HG02870 (cell line): ENCODE measurements around the gene PLCB4.

Source experiments
- ATAC-seq: cut with Tn5 transposase; IDR thresholded peaks from one replicate; pipeline ENCODE4 v1.9.1; 2021; ENCODE audit warnings: mild to moderate bottlenecking, moderate library complexity; ENCODE audit not compliant: unreplicated experiment

PLCB4 gene

DNA sequence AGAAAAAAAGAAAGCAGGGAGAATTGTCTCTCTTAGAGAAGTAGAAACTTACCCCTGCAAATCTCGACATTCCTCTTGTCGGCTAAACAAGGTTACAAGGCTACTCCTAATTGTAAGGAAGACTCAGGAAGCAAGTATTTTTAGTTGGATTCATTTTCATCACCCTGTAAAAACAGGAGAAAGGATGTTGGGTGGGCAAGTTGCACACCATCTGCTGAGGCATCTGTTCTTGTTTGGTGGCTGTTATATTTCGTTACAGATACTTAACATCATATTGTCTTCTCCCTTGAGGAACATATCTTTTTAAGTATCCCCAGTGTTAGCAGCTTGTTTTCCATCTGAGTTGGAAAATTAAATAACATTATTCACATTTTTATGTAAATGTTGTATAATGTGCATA lies 187.5 kb downstream of the PLCB4 start:
- no peak for ATAC-seq

DNA sequence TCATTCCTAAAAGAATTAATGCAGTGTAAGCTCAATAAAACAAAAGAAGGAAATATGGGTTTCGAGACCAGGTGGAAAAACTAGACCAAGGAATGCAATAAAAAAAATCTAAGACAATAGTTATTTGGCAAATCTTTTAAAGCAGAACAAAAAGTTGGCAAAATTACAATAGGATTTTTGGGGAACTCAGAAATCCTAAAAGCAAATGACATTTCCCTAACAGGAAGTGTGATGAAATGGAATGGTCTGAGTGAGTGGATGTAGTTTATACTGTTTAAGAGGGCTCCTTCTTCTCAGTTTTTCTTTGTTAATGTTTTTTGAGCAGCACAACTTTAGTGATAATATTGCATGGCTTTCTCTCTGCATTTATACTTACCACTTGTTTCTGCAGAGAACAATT lies 190.0 kb downstream of the PLCB4 start:
- no peak for ATAC-seq

DNA sequence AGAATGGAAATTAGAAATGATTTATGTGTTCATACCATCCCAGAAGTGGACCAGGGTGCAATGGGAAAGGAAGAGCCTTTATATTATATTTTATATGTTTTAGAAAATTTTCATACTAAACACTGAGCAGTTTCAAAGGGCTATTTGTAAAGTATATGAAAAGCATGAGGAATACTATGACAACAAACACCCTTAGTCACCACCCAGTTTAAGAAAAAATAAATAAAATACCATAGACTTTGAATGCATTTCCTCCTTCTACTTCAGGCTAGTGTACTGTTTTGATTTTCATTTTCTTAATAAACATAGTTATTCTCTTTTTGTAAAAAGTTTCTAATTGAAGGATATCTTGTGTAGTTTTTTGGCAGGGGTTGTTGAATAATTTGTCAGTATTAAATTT lies 191.1 kb downstream of the PLCB4 start:
- ATAC-seq, result no peak

DNA sequence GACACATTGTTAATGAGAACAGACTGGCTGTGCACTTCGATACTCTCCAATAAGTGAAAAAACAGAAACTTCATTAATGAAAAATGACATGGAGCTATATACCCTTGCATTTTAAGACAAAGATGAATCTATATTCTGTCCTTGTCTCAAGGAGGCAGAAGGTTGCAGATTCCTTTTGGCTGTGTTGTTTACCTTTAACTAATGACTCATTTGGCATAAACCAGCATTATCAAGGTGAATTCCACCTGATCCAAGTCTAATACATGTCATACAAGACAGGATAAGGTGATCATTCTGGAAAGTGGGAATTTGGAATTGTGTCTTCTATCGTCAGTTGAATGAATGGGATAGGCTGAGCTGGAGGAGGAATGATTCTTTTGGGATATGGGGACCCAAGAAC lies 192.9 kb downstream of the PLCB4 start:
- ATAC-seq, result no peak

DNA sequence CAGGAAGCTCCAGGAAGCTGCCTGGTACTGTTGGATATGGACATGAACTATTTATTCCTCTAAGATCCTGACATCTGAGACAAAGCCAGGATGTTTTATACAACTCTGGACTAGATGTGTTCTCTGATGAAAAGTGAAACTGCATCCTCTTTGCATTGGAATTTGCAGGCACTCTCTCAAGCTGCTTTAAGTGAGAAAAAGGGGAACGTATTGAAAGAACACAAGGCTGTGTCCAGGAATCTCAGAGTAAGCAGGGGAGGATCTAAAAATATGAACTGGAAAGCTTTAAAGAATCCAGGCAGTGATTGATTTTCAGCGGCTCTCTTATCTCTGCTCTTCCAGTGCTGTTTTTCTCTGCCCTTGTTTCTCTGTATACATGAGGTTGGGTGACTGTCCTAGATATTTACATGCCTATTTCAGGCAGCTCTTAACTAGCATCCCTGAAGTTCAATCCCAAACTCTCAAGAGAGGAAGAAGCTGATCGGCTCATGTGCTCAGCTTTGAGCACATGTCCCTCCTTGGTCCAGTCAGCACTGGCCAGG lies 193.8 kb downstream of the PLCB4 start:
- no peak for ATAC-seq

DNA sequence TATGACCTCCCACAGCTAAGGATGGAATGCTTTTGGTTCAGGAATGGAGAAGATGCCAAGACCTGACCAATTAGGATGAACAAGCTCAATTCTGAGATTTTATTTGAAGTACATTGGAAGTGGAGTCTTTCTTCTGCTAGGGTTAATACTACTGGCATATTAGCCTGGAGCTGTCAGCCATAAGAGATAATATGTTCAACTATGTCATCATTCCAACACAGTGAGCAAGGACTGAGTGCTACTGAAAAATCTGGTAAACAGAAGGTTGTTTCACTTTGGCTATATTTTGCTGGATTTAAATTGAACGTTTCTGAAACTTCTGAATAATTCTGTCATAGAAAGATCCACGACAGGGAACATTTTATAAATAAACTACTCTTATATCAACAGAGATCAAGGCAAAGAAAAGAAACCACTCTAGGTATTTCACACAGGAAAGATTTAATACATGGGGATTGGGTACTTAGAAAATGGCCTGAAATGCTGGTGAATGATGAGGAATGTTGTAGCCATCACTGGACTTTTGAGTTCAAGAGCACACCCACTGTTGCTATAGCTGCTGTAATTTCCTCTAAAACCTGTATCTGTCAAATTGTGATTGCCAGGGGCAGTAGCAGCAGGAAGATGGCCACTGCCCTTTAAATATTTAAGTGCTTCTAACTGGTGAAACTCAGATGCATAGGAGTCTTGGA lies 200.5 kb downstream of the PLCB4 start:
- ATAC-seq, result no peak

DNA sequence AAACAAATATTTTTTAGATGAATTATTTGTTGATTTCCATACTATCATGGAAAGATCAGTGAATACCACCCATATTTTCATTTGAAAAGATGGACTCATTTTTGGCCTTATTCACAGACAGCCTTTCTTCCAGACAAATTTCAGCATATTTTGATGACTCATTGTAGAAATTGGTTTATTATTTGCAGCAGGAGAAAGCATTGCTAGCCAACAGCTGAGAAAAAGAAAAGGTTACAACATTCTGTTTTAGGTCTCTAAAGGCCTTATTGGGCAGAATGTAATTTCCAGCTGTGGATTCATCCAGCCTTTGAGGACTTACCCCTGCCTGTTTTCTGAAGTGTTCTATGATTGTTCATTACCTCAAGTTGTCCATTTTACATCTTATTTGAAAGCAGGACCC lies 201.9 kb downstream of the PLCB4 start:
- no peak for ATAC-seq

DNA sequence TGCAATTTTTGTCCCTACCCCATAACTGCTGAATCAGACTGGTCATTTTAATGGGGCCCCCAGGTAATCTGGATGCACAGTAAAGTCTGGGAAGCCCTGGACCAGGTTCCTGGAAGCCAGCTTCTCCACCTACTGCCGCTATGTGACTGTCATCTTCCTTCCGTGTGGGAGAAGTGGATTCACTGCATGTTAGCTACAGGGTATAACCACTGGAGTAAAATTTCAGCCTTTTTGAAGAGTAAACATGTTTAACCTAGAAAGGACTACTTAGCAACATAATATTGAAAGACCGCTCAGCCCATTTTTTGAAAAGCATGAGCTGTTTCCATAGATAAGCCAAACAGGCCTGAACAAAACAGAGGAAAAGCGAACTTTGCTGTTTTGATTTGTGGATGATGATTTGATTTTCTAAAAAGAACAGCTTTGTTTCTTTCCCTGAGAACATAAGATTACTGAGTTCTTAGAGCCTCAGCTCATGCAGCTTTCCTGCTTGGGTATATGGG lies 208.1 kb downstream of the PLCB4 start:
- ATAC-seq, result no peak

DNA sequence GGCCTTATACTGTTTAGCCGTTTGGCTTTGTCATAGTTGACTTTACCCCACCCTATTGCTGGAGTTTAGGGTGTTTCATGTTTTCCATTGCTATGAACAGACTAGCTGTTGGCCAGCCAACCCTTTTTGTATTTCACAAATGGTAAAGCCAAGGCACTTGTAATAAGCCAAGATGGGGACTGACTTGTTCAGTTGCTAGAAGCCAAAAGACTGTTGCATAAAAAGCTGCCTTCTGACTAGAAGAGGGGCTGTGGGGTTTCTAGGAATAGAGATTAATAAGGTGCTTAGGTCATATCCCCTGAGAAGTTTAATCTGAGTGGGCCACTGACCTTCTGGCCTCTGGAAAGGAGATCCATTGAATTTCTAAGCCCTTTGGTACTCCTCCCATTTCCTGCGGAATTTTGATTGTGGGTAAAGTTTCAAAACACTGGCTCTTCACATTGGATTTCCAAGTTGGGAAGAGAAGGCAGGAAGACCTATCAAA lies 211.1 kb downstream of the PLCB4 start:
- ATAC-seq, result no peak

DNA sequence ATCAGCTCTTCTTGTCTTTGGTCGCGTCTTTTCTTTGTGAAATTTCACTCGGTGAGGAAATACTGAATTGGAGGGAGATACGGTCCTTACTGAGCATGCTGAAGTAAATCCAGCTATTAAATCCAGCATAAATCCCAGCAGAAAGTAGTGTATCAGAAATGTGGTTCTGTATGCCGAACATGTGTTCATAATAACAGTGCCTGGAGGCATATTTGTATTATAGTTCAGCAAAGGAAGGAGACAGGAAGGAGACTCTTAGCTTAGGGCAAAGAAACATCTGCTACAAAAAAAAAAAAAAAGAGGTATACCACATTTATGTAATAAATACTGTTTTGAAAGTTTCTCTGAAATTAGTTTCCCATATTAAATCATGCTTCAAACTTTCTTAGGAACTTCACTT lies 211.8 kb downstream of the PLCB4 start:
- ATAC-seq, result no peak

DNA sequence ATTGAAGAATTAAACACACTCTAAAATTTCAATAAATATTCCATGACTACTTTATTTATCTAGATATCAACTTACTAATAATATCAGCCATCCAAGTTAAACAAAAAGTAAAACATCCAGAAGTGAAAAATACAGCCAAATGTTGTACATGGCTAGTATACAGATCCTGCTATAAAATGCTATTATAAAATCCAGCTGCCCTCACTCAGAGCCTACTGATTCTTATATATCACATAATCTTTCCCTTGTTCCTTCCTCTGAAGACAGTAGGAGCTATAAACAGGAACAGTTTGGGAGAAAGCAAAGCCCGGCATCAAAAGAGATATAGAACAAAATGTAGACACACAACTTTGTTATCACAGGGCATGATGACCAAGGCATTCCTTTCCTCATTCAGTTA lies 212.9 kb downstream of the PLCB4 start:
- ATAC-seq, result no peak

DNA sequence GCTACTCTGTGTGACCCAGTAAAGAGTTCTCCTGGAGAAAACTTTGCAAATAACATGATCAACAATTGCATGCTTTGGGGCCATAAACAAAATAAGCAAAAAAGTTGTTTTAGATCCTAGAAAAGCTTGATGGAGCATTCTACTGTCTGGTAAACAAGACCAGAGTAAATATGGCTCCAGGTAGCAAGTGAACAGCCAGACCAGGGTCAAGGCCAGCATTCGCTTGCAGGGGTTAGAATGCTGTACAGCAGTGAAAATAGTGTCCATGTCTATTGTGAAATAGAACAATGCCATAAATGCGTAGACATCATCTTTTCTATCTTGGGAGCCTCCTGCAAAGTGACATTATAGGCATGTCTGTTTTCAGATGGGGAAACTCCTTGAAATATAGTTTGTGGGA lies 216.7 kb downstream of the PLCB4 start:
- no peak for ATAC-seq

DNA sequence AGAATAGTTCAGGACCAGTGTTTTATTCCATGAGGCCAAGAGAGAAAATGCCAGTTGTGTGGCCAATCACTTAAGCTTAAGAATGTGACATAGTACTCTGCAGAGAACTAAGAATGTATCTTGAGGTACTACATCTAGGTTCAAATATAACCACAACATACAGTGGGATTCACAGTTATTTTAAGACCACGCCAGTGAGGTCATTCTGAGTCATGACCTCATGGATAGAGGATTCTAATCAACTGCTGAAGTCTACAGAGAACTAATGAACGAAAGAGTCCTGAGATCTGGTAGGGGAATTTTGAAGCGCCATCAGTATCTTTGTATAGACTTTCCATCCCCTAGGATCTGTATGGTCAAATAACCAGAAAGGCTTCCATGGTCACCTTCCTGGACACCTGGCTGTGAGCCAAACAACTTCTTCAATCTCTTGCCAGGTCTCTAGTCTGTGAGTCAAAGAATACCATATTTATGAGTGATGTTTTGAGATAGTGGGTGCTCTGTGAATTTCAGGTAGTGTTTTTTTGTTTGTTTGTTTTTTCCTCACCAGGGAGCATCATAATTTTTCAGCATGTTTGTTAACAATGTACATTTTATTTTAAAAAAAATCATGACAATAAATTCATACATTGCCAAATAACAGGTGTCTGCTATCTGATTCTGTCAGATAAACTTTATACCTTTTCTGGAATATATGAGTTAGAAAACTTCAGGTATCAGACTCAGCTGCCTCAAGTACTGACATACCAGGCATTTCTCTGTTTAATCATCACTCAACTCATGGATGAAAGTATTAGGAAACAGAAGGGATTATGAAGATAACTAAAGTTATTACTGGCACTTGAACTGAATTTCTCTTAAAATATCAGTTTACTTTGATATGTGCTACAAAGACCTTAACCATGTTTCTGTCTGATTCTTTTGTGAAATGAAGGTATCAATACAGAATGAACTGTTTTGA lies 217.9 kb downstream of the PLCB4 start:
- no peak for ATAC-seq

DNA sequence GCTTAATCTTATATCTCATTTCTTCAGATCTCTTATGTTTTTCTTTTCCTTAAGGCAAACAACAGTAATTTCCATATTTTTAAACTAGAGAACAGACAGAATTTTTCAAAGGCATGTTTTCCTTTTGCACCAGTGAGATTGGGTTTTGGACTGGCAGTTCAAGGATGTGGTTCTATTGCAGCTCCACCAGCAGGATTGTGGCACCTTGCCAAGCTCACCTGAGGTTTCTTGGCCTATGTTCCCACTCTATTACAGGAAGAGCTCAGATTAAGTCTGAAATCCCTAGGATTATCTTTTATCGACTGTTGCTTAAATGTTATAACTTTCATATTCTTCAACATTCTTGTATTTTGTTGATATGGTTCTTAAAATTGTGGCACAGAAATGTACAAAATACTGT lies 218.9 kb downstream of the PLCB4 start:
- ATAC-seq, result no peak

DNA sequence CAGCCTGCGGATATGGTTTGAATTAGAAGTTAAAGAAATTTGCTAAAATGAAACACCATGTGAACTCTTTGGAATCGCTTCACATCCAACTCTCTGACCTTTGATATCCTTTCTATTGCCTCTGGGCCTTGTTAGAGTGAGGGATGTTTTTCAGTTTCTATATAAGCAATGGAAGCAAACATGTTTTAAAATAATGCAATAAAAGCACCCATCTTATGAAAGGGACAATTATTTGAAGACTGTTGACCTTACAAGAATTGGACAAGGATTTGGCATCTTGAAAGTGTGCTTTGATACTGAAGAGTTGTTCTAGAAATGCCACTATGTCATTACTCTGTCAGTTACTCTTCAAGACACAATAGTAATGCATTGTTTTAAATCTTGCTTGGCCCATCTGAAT lies 221.4 kb downstream of the PLCB4 start:
- no peak for ATAC-seq

DNA sequence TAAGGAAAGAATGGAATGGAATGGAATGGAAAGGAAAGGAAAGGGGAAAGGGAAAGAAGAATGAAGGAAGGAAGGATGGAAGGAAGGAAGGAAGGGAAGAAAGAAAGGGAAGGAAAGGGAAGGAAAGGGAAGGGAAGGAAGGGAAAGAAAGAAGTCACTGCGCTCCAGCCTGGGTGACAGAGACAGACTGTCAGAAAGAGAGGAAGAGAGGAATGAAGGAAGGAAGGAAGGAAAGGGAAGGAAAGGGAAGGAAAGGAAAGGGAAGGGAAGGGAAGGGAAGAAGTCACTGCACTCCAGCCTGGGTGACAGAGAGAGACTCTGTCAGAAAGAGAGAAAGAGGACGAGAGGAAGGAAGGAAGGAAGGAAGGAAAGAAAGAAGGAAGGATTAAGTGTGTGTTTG lies 224.3 kb downstream of the PLCB4 start:
- ATAC-seq, result no peak

DNA sequence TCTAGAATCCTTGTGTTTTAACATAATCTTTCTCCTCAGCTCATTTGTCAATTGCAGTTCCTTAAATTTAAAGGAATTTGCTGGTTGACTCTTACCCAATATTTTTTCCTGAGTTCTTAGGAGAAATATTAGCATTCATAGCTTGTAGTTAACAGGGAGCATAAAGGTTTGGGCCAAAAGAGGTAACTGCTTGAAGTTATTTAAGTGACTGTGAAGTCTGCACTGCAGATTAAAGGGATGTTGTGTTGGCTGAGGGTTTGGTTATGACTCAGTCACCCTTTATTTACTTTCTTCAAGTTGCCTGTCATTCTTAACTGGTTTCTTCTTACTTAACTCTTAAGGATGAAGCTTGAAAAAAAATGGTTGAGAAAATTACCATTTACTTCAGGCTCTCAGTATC lies 225.2 kb downstream of the PLCB4 start:
- no peak for ATAC-seq

DNA sequence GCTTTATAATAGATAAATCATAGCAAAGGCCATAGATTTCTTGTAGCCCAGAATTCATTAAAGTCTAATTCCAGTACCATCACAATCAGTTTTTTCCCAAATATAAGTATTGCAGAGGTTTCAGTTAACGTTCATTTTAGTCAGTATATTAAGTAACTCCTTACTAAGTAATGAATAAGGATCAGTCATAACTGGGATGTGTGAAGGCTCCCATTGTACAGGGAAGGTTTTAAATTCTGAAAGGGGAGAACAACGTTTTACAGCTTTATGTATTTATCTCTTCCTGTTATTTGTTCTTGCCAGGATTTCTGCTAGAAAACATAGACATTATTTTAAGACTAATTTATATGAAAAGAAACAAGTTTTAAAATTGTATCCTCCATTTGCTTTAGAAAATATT lies 230.0 kb downstream of the PLCB4 start:
- ATAC-seq, result no peak

DNA sequence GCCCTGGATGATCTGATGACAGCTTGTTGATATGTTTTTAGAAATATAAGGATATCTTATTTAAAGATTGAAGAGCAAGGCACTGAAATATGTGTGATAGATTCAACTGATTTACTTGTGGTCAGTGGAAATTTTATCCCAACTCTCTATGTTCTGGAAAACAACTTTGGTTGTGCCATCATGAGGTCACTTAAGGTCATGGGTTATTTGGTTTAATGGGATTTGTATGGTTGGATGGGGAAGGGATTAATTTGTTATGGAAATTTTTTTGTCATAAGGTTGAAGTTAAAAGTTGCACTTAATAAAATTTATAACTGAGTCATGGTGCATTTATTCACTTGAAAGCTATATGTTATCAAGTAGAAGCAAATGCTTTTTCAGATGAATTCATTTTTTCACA lies 231.2 kb downstream of the PLCB4 start:
- ATAC-seq, result no peak

DNA sequence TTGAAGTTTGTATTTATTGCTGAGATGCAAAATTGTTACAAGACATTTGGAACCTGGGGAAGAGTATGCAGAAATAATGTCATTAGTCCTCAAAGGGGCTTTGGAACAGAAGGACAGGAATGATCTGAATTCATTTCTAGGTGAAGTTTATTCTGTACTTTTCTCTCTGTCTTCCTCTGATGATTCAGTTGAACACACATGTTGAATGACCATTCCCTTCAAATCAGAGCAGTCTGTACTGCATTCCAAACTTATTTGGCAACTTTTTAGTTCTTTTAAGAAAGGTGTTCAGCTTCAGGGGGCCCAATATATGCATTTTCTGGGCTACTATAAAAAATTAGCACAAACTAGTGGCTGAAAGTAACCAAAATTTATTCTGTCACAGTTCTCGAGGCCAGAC lies 231.6 kb downstream of the PLCB4 start:
- ATAC-seq, result no peak
